Measurements from ENCODE around the gene ADM5.

GRCh38 chr19:49739098-49739497 lies 49.7 kb downstream of the ADM5 start:
- TF ChIP-seq POLR2A (IDR thresholded peaks at IDR 0.05) (no peak), POLR2AphosphoS5 (IDR thresholded peaks at IDR 0.05) (no peak)
- TF ChIP-seq, protein P1, sequence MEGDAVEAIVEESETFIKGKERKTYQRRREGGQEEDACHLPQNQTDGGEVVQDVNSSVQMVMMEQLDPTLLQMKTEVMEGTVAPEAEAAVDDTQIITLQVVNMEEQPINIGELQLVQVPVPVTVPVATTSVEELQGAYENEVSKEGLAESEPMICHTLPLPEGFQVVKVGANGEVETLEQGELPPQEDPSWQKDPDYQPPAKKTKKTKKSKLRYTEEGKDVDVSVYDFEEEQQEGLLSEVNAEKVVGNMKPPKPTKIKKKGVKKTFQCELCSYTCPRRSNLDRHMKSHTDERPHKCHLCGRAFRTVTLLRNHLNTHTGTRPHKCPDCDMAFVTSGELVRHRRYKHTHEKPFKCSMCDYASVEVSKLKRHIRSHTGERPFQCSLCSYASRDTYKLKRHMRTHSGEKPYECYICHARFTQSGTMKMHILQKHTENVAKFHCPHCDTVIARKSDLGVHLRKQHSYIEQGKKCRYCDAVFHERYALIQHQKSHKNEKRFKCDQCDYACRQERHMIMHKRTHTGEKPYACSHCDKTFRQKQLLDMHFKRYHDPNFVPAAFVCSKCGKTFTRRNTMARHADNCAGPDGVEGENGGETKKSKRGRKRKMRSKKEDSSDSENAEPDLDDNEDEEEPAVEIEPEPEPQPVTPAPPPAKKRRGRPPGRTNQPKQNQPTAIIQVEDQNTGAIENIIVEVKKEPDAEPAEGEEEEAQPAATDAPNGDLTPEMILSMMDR (IDR thresholded peaks at IDR 0.05), result no peak
